NCI-H510A (cell line): ENCODE measurements around the gene CRAMP1.
"Not testable (repeated sequence)": the region's sequence is repeated elsewhere in the genome, so short reads cannot be mapped to it uniquely, and the experiment has no call there.

Experiments
- DNase-seq: peaks from one replicate; lab custom pipeline; 2025; lab: John Stamatoyannopoulos, UW

Gene CRAMP1

DNA sequence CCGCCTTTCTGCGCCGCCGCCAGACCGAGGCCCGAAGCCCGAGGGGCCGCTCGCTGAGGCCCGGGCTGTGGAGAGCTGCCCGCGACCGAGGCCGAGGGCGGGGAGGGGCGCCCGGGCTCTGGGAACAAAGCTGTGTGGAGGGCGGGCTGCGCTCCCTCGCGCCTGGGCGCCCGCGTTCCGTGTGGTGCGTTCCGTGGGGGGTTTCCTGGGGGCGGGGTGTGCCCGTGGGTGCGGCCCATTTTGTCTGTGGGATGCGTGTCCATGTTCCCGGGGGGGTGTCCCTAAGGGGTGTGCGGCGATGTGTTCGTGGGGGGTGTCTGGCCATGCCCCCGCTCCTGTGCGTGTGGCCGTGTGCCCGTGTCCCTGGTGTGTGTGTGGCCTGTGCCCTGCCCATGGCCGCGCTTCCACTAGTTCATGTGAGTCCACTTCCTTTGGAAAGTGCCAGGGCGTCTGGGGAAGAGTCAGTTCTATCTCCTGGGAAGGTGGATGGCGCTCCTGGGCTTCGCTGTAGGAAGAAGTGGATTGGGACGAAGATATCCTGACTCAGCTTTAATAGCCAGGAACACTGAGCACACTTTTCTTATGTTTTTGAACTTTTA is 66.4 kb downstream of the CRAMP1 start:
- peak; percentile 11 for DNase-seq

DNA sequence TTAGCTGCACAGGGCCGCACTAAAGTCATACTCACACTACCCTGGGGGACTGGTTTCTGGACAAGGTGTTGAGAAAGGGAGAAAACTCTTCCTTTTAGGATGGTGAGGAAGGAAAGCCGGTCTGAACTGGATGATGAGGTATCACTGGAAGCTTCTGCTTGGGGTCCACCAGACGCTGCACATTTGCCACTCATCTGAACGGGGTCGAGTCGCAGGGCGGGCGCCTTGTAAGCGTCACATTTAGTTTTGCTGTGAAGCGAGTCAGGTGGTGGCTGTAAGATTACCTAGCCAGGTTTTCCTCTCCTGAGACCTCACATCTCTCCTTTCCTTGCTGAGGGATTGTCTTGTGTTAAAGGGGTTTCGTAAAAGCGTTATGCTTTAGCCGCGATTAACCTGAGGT is 68.2 kb downstream of the CRAMP1 start:
- no peak for DNase-seq

DNA sequence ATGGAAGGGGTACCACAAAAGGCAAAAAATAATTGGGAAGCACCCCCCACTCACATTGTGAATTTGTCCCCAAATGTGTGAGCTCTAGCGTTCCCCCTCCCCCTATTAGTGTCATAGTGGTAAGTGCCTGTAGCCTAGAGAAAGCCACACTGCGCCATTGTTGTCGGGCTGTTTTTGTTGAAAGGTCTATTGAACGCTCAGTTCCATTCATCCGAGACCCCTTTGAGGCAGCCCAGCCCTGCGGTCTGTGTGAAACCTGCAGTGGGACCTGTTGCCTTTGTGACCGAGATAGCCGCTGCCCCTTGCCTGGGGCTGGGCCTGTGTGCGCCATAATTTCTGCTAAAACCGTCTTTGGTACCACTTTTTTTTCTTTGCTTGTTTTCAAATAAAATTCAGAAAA is 68.9 kb downstream of the CRAMP1 start:
- DNase-seq = no peak

DNA sequence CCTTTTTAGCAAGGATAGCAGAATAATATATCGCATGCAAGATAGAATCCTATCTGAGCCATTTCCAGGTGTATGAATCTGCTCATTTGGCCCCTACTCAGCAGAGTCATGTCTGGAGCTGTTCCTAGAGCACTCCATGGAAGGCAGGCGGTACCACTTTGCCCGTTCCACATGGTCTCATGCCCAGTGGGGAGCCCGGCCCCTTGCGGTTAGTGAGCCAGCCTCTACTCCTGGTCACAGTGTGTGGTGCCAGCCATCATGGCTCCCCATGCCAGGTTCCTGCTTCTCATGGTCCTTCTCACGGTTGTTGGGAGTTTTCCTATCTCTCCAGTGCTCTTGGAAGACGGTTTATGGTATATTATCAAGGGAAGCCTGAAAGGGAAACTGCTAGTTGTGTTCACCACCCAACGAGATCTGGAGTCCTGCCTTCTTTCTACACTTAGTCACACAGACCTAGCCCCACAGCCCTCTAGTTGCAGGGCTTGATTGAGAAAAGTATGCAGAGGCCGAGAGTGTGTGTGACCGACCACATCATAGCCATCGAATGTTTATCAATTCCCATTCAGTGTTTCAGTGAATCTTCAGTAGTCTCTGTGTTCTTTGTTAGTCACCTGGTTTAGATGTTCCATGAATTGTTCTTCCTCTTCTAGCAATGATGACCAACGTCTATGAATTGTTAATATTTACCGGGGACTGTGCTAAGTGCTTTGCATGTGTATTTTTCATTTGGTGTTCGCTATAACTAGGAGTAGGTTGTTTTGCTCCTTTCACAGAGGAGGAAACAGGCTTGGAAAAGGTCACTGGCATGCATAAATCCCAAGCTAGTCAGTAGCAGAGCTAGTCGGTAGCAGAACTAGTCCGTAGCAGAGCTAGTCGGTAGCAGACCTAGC is 75.5 kb downstream of the CRAMP1 start:
- no peak for DNase-seq

DNA sequence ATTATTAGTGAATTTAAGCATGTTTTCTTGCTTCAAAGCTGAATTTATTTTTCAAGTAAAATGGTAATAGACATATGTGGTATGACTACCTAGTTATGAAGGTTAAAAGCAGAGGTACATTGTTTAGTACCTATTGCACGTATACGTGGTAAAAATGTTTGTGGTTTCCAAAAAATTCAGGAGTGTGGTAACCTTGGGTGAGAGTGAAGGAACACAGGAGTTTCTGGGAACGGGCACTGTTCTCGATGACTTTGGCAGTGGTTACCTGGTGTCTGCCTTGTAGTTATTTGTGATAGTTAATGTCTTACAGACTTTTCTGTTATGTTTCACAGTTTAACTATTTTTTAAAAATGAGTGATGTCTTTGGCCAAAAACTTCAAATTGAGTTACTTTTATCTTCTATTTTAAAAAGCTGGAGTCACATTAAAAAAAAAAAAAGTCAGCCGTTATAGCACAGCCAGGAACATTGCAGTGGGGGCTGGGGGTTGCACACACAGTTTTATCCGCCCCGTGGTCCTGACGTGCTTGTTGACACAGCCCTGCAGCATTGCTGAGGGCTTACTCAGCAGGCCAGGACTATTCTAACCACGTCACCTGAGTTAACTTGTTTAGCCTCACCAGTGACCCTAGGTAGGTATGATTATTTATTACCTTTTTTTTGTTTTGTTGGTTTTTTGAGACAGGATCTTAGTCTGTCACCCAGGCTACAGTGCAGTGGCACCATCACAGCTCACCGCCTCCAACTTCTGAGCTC is 76.8 kb downstream of the CRAMP1 start:
- no peak for DNase-seq

DNA sequence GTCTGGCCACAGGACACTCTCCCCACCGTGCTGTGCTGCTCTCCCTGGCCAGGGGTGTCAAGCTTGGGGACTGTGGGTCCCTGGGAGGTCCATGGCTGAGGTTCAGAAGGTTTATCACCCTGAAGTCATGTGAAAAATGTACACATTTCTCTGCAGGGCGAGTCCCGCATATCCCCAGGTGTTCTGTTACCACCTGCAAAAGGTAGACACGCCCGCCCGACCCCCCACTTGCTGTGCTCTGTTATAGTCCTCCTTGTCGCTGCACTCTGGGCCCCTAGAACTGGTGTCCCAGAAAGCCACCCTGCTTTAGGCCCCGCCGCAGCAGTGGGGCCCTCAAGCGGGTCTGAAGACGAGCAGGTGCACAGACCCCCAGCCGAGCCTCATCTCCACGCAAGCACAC is 77.7 kb downstream of the CRAMP1 start:
- no peak for DNase-seq

DNA sequence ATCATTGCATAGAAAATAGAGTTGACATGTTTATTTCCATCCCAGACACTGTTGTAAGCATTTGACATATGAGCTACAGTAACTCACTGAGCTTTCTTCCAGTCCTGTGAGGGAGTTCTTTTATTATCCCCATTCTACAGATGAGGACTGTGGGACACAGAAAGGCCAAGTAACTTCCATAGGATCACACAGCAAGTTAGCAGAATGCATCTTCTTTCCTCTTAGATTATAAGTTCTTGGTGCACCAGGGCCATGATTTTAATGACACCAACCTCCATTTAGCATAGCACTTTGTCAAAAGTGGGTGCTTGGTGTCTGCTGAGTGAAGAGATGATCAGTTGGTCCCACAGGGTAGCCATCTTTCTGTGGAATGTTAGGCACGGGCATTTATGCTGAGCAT is 78.7 kb downstream of the CRAMP1 start:
- no peak for DNase-seq

DNA sequence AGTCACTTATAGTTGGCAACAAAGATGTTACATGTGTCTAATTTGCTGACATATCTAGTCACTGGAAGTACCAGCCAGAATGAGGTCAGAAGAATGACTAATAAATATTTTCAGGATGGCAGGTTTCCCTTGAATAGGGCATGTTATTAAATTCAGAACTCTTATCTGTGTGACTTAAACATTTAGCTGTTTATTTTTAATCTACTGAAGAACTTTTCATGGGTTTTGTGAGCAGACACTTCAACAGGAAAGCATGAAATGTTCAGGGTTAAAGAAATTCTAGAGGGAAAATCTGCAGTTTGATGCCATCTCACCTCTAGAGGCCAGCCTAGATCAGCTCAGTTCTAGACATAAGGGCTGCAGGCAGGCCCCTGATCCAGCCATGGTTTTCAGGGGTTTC is 79.1 kb downstream of the CRAMP1 start:
- DNase-seq = no peak

DNA sequence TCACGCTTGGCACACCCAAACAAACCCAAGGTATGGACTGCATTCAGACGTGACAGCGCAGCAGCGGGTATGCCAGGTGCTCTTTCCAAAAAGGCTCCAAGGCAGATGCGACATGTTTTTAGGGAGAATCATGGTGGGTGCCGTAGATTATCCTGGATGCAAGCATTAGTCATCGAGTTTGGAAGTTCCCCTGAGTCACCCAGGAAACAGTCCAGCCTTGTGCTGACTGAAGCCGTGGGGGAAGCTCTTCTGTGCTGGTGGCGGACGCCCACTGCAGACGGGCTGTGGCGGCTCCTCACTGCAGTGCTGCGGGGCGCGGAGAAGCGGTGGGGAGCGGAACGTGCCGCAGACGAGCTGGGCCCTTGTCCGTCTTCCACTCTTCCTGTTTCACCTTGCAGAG is 79.8 kb downstream of the CRAMP1 start:
- DNase-seq = no peak

DNA sequence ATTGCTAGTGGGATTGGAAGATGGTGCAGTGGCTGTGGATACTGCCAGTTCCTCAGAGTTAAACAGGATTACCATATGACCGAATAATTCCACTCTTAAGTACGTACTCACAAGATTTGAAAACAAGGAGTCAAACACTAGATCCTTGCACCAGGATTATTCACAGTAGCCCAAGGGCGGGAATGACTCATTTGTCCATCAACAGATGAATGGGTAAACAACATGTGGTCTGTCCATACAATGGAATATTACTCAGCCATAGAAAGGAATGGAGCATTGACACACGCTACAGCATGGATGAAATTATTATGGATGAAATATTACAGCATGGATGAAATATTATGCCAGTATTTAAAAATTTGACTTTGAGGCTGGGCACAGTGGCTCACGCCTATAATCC is 84.7 kb downstream of the CRAMP1 start:
- DNase-seq = no peak

DNA sequence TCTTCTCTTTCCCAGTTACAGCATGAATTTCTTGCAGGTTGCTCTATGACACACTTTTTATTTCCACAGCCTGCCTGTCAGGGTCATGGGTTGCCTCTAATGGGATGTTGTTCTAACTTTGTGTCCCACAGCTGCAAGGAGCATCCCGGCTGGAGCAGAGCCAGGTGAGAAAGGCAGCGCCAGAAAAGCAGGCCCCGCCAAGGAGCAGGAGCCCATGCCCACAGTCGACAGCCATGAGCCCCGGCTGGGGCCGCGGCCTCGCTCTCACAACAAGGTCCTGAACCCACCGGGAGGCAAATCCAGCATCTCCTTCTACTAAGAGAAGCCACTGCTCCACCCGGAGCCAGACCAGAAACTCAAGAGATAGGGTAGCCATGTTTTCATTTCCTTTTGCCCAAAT is 86.5 kb downstream of the CRAMP1 start:
- no peak for DNase-seq

DNA sequence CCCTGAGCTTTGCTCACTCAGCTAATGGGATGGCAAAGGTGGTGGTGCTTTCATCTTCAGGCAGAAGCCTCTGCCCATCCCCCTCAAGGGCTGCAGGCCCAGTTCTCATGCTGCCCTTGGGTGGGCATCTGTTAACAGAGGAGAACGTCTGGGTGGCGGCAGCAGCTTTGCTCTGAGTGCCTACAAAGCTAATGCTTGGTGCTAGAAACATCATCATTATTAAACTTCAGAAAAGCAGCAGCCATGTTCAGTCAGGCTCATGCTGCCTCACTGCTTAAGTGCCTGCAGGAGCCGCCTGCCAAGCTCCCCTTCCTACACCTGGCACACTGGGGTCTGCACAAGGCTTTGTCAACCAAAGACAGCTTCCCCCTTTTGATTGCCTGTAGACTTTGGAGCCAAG is 88.1 kb downstream of the CRAMP1 start:
- no peak for DNase-seq

DNA sequence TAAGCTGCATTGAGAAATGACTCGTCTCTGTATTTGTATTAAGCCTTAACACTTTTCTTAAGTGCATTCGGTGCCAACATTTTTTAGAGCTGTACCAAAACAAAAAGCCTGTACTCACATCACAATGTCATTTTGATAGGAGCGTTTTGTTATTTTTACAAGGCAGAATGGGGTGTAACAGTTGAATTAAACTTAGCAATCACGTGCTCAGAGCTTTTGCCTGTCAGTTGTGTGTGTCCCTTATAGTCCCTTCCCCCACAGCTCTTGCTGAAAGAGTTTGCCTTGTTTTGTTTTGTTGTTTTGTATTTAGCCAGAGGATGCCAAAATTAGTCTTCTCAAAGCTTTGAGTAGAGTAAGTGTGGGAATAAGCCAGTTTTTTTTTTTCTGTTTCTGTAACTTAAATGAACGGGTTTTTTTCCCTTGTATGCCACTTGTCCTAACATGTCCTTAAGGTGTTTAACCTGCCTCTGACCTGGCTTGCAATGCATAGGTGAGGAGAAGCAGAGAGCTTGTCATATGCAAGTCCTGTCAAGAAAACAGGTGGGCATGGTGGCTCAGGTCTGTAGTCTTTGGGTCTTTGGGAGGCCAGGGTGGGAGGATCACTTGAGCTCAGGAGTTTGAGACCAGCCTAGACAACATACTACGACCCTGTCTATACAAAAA is 89.2 kb downstream of the CRAMP1 start:
- DNase-seq = no peak

DNA sequence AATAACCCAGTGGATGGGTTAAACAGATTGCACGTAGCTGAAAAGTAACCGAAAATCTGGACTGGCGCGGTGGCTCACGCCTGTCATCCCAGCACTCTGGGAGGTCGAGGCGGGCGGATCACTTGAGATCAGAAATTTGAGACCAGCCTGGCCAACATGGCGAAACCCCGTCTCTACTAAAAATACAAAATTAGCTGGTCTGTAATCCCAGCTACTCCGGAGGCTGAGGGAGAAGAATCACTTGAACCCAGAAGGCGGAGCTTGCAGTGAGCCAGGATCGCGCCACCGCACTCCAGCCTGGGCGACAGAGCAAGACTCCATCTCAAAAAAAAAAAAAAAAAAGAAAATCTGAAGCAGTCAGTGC is 93.1 kb downstream of the CRAMP1 start:
- not testable (repeated sequence) for DNase-seq

DNA sequence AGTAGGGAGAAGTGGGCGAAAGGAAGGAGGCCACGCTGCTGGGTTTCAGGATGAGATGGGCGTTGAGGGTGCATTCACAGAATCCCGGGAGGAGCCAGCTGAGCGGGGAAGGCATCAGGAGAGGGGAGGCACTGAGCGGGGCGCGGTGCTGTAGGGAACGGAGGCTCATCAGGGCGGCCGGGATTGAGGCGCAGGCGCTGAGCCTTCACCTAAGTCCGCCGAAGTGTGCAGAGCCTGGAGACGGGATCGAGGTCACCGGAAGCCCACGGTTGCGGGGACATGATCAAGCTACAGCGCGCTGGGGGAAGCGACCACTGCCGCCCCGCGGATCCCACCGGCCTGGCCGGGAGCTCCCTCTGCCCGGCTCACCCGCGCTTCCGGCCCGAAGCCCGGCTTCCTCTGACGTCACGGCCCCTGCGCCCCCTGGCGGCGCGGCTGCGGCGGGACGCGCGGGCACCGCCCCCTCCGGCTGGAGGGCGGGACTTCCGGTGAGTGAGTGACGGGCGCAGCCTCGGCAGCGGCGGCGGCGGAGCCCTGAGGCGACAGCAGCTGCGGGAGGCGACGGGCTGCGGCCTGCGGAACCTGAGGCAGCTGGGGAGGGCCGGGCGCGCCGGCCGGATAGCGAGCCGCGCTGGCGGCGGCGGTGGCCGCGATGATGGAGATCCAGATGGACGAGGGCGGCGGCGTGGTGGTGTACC is 93.7 kb downstream of the CRAMP1 start, which contains the start of gene MAPK8IP3:
Gene MAPK8IP3, plus strand, starts transcription at position 508 of the 698 bp plus-strand sequence. Its CDS starts 145 bp downstream, at position 653.
- DNase-seq = peak; percentile 58

DNA sequence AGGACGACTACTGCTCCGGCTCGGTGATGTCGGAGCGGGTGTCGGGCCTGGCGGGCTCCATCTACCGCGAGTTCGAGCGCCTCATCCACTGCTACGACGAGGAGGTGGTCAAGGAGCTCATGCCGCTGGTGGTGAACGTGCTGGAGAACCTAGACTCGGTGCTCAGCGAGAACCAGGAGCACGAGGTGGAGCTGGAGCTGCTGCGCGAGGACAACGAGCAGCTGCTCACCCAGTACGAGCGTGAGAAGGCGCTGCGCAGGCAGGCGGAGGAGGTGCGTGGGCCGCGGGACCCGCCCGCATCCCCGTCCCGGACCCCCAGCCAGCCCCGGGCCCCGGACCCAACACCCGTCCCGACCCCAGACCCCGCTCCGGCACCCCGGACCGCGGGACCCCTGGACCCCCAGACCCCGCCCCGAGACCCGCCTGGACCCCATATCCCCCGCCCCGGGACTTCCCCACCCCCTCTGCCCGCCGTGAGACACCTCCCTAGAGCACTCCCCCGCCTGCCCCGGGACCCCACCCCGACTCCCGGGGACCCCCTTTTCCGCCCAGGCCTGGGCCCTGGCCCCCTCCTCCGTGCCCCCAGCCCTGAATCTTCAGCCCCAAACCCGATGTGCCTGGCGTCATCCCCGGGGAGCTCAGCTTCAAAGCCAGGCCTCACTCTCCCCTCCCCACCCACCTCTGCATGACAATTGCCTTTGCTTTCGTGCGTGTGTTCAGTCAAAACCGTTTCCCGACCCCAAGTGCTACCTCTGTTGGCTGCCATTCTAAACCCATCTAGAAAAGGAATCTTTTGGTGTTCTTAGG is 94.4 kb downstream of the CRAMP1 start:
- no peak for DNase-seq

DNA sequence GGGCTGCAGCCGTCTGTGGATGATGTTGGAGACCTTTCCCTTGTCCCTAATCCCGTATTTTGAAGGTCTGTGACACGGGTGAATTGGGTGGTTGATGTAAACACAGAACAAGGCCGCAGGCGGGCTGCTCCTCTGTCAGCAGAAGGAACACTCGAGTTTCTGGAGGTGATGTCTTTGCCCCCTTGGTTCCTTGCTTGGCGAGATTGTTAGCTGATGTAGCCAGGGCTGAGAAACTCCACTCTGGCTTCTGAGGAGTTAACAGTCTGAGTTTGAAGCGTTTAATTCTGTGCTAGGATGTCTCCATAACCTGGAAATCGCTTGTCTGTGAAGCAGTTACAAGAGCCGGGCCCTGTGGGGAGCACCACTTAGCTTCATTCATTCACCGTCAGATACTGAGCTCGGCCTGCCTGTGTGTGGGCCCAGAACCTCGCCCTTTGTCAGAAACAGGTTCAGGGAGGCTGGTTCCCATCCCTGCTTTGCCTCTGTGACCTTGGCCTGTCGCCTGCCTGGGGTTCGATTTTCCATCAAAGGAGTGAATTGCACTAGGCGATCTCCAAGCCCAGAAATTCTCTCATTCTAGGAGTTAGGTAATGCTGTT is 95.1 kb downstream of the CRAMP1 start:
- no peak for DNase-seq

DNA sequence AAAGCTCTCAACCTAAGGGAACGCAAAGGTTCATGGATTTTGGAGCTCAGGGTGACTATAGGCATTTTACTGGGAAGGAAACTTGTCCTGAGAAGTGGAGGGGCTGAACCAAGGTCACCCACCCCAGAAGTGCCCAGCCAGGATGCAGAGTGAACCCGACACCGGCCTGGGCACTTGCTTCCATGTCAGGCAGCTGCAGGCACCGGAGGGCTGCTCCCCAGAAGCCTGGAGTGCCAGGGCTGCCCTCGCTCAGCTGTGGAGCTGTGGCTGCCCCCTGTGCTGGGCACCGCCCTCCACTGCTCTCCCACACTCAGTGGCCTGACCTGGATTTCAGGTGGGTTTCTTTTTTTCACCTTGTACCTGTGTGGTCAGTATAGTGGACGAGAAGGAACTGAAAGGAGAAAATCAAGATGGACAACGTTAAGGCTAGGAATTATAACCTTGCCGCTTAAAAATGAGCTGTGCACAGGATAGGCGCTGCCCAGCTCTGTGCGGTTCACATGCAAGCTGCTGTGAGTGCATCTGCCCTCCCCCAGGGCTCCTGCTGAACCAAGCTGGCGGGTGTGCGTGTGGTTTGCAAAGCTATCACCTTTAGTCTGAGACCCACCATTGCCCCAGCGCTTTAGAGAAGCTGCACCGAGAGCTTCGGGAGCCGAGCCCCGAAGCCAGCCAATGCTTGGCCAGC is 96.1 kb downstream of the CRAMP1 start:
- no peak for DNase-seq

DNA sequence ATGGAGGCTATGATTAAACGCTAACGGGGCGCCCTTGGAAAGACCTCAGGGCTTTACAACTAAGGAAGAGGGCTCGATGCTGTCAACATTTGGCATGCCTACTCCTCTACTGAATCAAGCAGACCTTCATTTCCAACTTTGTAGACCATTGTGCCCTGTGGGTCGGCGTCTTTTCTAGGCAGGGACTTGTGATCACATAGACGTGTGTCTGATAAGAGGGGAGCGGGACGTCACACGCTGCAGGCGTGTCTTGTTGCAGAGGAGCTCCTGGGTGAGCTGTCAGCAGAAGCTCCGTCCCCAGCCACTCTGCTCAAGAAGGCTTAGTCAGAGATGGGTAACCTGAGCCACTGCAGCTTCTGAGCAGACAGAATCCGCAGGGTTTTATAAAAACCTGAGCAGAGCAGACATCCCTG is 96.6 kb downstream of the CRAMP1 start:
- DNase-seq = peak; percentile 37

DNA sequence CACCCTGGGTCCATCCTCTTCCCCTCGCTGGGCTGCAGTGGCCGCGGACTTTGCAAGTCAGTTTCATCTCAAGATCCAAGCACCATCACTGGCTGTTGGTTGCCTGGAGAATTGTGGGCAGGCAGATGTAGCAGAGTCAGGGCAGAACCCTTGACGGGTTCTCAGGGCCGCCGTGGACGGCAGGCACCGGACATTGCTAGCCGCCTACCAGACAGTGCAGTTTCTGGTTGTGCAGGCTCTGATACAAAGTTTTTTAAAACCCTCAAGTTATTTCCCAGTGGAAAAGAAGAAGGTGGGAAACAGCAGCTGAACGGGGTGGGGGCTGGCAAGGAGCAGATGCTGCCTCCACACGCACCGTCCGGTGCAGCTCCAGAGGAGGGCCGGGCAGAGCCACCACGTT is 97.2 kb downstream of the CRAMP1 start:
- DNase-seq = no peak
